HG03565 (cell line): ENCODE measurements around the gene SLC51B.
"Not testable (repeated sequence)": the region's sequence is repeated elsewhere in the genome, so short reads cannot be mapped to it uniquely, and the experiment has no call there.

ENCODE experiments used
- ATAC-seq: cut with Tn5 transposase; IDR thresholded peaks from one replicate; pipeline ENCODE4 v1.9.1; 2021; ENCODE audit warnings: mild to moderate bottlenecking, moderate library complexity; ENCODE audit not compliant: unreplicated experiment

SLC51B gene

GRCh38 chr15:65044724-65045481 is at the start of gene SLC51B:
SLC51B (plus strand) TSS chr15:65045387; CDS start chr15:65050005, 4,618 bp downstream.
- ATAC-seq, result no peak

GRCh38 chr15:64997066-64997465 is 48.1 kb upstream of the SLC51B start:
- no peak for ATAC-seq

GRCh38 chr15:64997745-64998375 is 47.3 kb upstream of the SLC51B start:
- no peak for ATAC-seq

GRCh38 chr15:65004993-65005392 is 40.2 kb upstream of the SLC51B start:
- no peak for ATAC-seq

- no peak for ATAC-seq
Observed at GRCh38 chr15:65006876-65007275, 38.3 kb upstream of the SLC51B start.

GRCh38 chr15:65008983-65009382 is 36.2 kb upstream of the SLC51B start:
- ATAC-seq, result no peak

GRCh38 chr15:65011198-65011597 is 34.0 kb upstream of the SLC51B start:
- not testable (repeated sequence) for ATAC-seq

GRCh38 chr15:65020419-65020818 is 24.8 kb upstream of the SLC51B start:
- ATAC-seq, result no peak

- ATAC-seq, result no peak
Observed at GRCh38 chr15:65021488-65021887, 23.7 kb upstream of the SLC51B start.

- no peak for ATAC-seq
Observed at GRCh38 chr15:65026756-65027155, 18.4 kb upstream of the SLC51B start.

GRCh38 chr15:65027593-65027992 is 17.6 kb upstream of the SLC51B start:
- ATAC-seq, result no peak

GRCh38 chr15:65028338-65028737 is 16.8 kb upstream of the SLC51B start:
- no peak for ATAC-seq

GRCh38 chr15:65028921-65029735 is 16.1 kb upstream of the SLC51B start, which contains the start of gene MTFMT:
MTFMT (minus strand) TSS chr15:65029639; CDS start chr15:65029613, 26 bp downstream.
- peak; percentile 55 for ATAC-seq

- ATAC-seq, result no peak
Observed at GRCh38 chr15:65029736-65030208, 15.4 kb upstream of the SLC51B start.

GRCh38 chr15:65032801-65033537 is 12.2 kb upstream of the SLC51B start:
- no peak for ATAC-seq

- ATAC-seq, result no peak
Observed at GRCh38 chr15:65033659-65034269, 11.4 kb upstream of the SLC51B start.

- ATAC-seq, result no peak
Observed at GRCh38 chr15:65034719-65035118, 10.5 kb upstream of the SLC51B start.

- ATAC-seq, result no peak
Observed at GRCh38 chr15:65037309-65037708, 7.9 kb upstream of the SLC51B start.

GRCh38 chr15:65038428-65038827 is 6.8 kb upstream of the SLC51B start:
- ATAC-seq, result no peak

GRCh38 chr15:65038836-65039235 is 6.4 kb upstream of the SLC51B start:
- no peak for ATAC-seq
